H1 (cell line): ENCODE measurements around the gene PERCC1.

Experiments used
- CHD2 ChIP-seq: IDR thresholded peaks from 2 replicates; pipeline ENCODE4 v1.6.1; 2012; ENCODE audit warnings: low read length, improper control_type of control experiment
- GTF2F1 ChIP-seq: IDR thresholded peaks from 2 replicates; pipeline ENCODE4 v1.6.1; 2012; ENCODE audit warnings: low read depth, low read length, improper control_type of control experiment, borderline replicate concordance
- HDAC6 ChIP-seq: IDR thresholded peaks from one replicate; pipeline ENCODE4 v1.7.1; 2012; ENCODE audit warnings: low read depth, mild to moderate bottlenecking, inconsistent platforms, low read length, moderate library complexity
- JUND ChIP-seq: IDR thresholded peaks from 2 replicates; pipeline ENCODE4 v1.6.1; 2011; ENCODE audit warnings: mild to moderate bottlenecking, improper control_type of control experiment, low read length
- MAFK ChIP-seq: IDR thresholded peaks from 2 replicates; pipeline ENCODE4 v1.6.1; 2012; ENCODE audit warnings: low read depth, mild to moderate bottlenecking, improper control_type of control experiment, low read length
- POLR2A ChIP-seq, 2 experiments: IDR thresholded peaks; 1 replicate in 1 of 2; 2 replicates in 1 of 2; pipeline ENCODE4 v1.6.1; 2011; ENCODE audit warnings: low read depth in 2 of 2, low read length in 2 of 2, mild to moderate bottlenecking in 2 of 2; ENCODE audit errors: control extremely low read depth in 1 of 2
- POLR2AphosphoS5 ChIP-seq: IDR thresholded peaks from 2 replicates; pipeline ENCODE4 v1.6.1; 2011; ENCODE audit warnings: low read depth, low read length
- RAD21 ChIP-seq, 2 experiments: IDR thresholded peaks in 1 of 2; conservative IDR thresholded peaks in 1 of 2; 2 replicates each; pipeline ENCODE4 v1.6.1; 2011; ENCODE audit warnings: low read depth in 2 of 2, low read length in 2 of 2, improper control_type of control experiment in 1 of 2, inconsistent platforms in 1 of 2, mild to moderate bottlenecking in 1 of 2, moderate library complexity in 1 of 2
- TAF1 ChIP-seq: IDR thresholded peaks from 2 replicates; pipeline ENCODE4 v1.6.1; 2011; ENCODE audit warnings: mild to moderate bottlenecking, low read depth, low read length
- TEAD4 ChIP-seq: IDR thresholded peaks from 2 replicates; pipeline ENCODE4 v1.6.1; 2012; ENCODE audit warnings: low read depth, low read length, inconsistent platforms, mixed read lengths
- TF ChIP-seq, protein P1 (sequence below), 3 experiments: IDR thresholded peaks; 1 replicate in 2 of 3; 2 replicates in 1 of 3; pipeline versions ENCODE4 v1.5.1 to v1.6.1; 2011; ENCODE audit warnings: low read length in 3 of 3, mild to moderate bottlenecking in 3 of 3, inconsistent platforms in 2 of 3, low read depth in 1 of 3, moderate library complexity in 1 of 3; ENCODE audit not compliant: insufficient read depth in 1 of 3; ENCODE audit errors: control extremely low read depth in 1 of 3

DNA sequence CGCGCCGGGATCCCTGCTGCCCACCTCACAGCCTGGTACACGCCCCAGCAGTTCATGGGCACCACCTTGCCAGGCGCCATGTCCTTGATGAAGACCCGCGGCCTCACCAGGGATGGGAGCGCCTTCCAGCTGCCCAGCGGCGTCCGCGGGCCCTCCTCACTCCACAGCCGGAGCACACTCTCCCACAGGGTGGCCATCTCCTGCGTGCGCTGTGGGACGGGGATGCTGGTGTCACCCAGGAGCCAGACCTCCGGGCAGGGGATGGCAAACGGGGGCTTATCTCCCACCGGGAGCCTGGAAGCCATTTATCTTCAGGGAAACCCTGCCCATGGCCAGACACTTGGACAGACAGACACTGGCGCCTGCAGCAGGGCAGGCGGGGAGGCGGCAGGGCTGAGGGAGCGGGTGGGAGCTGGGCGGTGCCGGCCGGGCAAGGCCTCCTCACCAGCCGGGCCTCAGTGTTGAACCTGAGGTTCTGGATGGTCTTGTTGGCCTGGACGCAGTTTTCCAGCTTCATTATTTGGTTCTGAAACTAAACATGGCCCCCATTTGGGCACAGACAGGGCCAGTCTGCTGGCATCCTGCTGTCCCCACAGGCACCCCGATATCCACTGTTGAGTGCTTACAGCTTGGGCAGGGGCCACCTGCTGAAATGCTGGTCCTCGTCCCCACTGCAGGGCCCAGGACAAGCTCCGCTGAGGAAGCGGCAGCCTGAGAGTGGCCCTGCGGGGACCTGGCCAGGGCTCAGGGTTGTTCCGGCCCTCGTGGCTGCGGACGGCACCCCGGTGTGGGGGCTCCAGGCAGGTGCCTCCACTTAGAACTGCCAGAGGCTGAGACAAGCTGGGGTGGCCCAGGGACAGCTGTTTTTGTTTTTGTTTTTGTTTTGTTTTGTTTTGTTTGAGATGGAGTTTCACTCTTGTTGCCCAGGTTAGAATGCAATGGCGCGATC is 4.0 kb downstream of the PERCC1 start:
- TF ChIP-seq CHD2 (no peak), MAFK (no peak), TAF1 (no peak), POLR2AphosphoS5 (no peak), POLR2A (IDR thresholded peaks at IDR 0.05; ENCODE audit: control extremely low read depth in 1 of 2, low read depth in 2 of 2, low read length in 2 of 2) (no peak), RAD21 (IDR thresholded peaks at IDR 0.05 in 1 of 2, conservative IDR thresholded peaks at IDR 0.05 in 1 of 2; ENCODE audit: low read depth in 2 of 2, low read length in 2 of 2) (no peak), JUND (no peak), TEAD4 (no peak), GTF2F1 (no peak), HDAC6 (no peak)
- TF ChIP-seq, protein P1, sequence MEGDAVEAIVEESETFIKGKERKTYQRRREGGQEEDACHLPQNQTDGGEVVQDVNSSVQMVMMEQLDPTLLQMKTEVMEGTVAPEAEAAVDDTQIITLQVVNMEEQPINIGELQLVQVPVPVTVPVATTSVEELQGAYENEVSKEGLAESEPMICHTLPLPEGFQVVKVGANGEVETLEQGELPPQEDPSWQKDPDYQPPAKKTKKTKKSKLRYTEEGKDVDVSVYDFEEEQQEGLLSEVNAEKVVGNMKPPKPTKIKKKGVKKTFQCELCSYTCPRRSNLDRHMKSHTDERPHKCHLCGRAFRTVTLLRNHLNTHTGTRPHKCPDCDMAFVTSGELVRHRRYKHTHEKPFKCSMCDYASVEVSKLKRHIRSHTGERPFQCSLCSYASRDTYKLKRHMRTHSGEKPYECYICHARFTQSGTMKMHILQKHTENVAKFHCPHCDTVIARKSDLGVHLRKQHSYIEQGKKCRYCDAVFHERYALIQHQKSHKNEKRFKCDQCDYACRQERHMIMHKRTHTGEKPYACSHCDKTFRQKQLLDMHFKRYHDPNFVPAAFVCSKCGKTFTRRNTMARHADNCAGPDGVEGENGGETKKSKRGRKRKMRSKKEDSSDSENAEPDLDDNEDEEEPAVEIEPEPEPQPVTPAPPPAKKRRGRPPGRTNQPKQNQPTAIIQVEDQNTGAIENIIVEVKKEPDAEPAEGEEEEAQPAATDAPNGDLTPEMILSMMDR (IDR thresholded peaks at IDR 0.05; ENCODE audit: control extremely low read depth in 1 of 3, insufficient read depth in 1 of 3, low read depth in 1 of 3, low read length in 3 of 3) = no peak
